Panc1 (cell line): ENCODE measurements around the gene OOSP4B. TPM values are rescaled to one million over a fixed set of nuclear protein-coding genes. Genes with fewer than 3 reads are reported as not detected.

Source experiments
- ATAC-seq: fragments of 200-7000 bp; cut with Tn5 transposase; 2 replicates; pipeline ENCODE4 v1.9.1; 2020; ENCODE audit warnings: mild to moderate bottlenecking, moderate library complexity
- BruUV-seq: library from RNA; stranded (reverse); fragments of 400-500 nt; replicated peaks from 2 replicates; lab custom pipeline; 2021; lab: Mats Ljungman, UMichigan
- CTCF ChIA-PET: fragments of 300-600 bp; sonication (Branson Sonifier 250); formaldehyde crosslinking; loops from one replicate; lab custom pipeline; 2022; ENCODE audit warnings: antibody characterized with exemption; lab: Charles Lee
- POLR2A ChIA-PET: fragments of 300-600 bp; sonication (Branson Sonifier 250); formaldehyde crosslinking; loops from one replicate; lab custom pipeline; 2022; ENCODE audit warnings: antibody characterized with exemption; lab: Charles Lee
- DNase-seq: peaks from one replicate; pipeline ENCODE4 v3.0.0-alpha.2; 2010; ENCODE audit warnings: low read depth, low spot score
- H3K27ac ChIP-seq: 2 replicates; pipeline ENCODE4 v1.5.1; 2011; ENCODE audit warnings: mild to moderate bottlenecking, low read length, inconsistent platforms
- H3K27me3 ChIP-seq: fragments of 200-500 bp; sonication (Bioruptor generic); 2 replicates; pipeline ENCODE4 v1.6.0; 2014; ENCODE audit warnings: low read length, inconsistent platforms; ENCODE audit not compliant: control insufficient read depth, insufficient read depth
- H3K36me3 ChIP-seq: fragments of 200-500 bp; sonication (Bioruptor generic); 2 replicates; pipeline ENCODE4 v1.5.1; 2014; ENCODE audit warnings: inconsistent platforms, mild to moderate bottlenecking, low read length, moderate library complexity; ENCODE audit not compliant: control insufficient read depth, insufficient read depth
- H3K4me1 ChIP-seq: 2 replicates; pipeline ENCODE4 v1.5.1; 2011; ENCODE audit warnings: inconsistent platforms, mild to moderate bottlenecking, low read length, moderate library complexity; ENCODE audit not compliant: control insufficient read depth, insufficient read depth
- H3K4me3 ChIP-seq, 2 experiments: 2 replicates each; pipeline ENCODE4 v1.5.1; 2011 to 2012; ENCODE audit warnings: low read depth in 2 of 2, low read length in 2 of 2, mild to moderate bottlenecking in 2 of 2, inconsistent platforms in 1 of 2, moderate library complexity in 1 of 2
- H3K9me3 ChIP-seq: fragments of 200-500 bp; sonication (Bioruptor generic); 2 replicates; pipeline ENCODE4 v1.5.1; 2014; ENCODE audit warnings: low read depth, mild to moderate bottlenecking, inconsistent platforms, low read length, moderate library complexity; ENCODE audit not compliant: control insufficient read depth, insufficient read depth
- POLR2AphosphoS5 ChIP-seq: IDR thresholded peaks from 2 replicates; pipeline ENCODE4 v1.6.1; 2012; ENCODE audit warnings: mild to moderate bottlenecking, low read depth, low read length, moderate library complexity
- SIN3A ChIP-seq: IDR thresholded peaks from 2 replicates; pipeline ENCODE4 v1.6.1; 2012; ENCODE audit warnings: low read depth, mild to moderate bottlenecking, low read length, moderate library complexity, borderline replicate concordance; ENCODE audit not compliant: insufficient read depth
- TCF7L2 ChIP-seq: IDR thresholded peaks from 2 replicates; pipeline ENCODE4 v1.6.1; 2011; ENCODE audit warnings: mild to moderate bottlenecking, low read depth, low read length, inconsistent platforms
- in situ Hi-C: cut with HindIII; loops from 2 replicates; pipeline ENCODE4 v1.10.0; 2016; ENCODE audit warnings: low sequenced_read_pairs, low pct_unique_long_range_greater_than_20kb
- intact Hi-C: fragments of 100-400 bp; cut with micrococcal nuclease; formaldehyde crosslinking; loops from one replicate; pipeline ENCODE4 v1.10.0; 2022; ENCODE audit not compliant: unreplicated experiment
- total RNA-seq: library from RNA; stranded (reverse); gene quantifications from one replicate; pipeline ENCODE4 v1.2.1, GENCODE V29; 2021; ENCODE audit not compliant: unreplicated experiment
- TF ChIP-seq, protein P1 (sequence below): fragments of 450-650 bp; IDR thresholded peaks from 2 replicates; pipeline ENCODE4 v1.5.1; 2017; ENCODE audit warnings: mild to moderate bottlenecking
- TF ChIP-seq, protein P2 (sequence below), 2 experiments: IDR thresholded peaks; 2 replicates each; pipeline ENCODE4 v1.6.1; 2011 to 2012; ENCODE audit warnings: low read depth in 2 of 2, control low read depth in 1 of 2, low read length in 1 of 2, mild to moderate bottlenecking in 1 of 2, moderate library complexity in 1 of 2; ENCODE audit not compliant: insufficient read depth in 1 of 2

OOSP4B gene
- total RNA-seq, 1 experiment from 2014 or later = not detected

DNA sequence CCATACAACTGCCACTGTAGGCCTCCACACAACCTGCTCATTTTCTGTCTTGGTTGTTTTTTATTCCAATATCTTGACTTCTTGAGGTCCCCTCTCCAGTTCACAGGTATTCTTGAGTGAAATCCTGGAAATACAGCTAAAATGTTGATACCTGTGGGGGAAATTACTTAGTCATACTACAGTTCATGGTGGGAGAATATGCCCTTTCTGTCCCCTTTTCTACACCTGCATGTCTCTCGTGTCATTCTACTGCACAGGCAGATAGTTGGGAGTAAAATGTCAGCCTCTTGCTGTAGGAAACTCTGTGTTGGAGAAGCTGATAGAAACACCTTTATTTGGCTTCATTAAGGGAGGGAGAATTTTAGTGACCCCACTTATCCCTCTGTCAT, 48.6 kb upstream of the OOSP4B start:
- ChIA-PET POLR2A (no interaction called here), CTCF (no interaction called here)
- no TSS peak for BruUV-seq
- intact Hi-C loops (no loop called here), in situ Hi-C loops (no loop called here)
- no peak for DNase-seq
- TF ChIP-seq, protein P1, sequence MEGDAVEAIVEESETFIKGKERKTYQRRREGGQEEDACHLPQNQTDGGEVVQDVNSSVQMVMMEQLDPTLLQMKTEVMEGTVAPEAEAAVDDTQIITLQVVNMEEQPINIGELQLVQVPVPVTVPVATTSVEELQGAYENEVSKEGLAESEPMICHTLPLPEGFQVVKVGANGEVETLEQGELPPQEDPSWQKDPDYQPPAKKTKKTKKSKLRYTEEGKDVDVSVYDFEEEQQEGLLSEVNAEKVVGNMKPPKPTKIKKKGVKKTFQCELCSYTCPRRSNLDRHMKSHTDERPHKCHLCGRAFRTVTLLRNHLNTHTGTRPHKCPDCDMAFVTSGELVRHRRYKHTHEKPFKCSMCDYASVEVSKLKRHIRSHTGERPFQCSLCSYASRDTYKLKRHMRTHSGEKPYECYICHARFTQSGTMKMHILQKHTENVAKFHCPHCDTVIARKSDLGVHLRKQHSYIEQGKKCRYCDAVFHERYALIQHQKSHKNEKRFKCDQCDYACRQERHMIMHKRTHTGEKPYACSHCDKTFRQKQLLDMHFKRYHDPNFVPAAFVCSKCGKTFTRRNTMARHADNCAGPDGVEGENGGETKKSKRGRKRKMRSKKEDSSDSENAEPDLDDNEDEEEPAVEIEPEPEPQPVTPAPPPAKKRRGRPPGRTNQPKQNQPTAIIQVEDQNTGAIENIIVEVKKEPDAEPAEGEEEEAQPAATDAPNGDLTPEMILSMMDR = no peak
- TF ChIP-seq SIN3A (no peak), TCF7L2 (no peak), POLR2AphosphoS5 (no peak)
- TF ChIP-seq, protein P2, sequence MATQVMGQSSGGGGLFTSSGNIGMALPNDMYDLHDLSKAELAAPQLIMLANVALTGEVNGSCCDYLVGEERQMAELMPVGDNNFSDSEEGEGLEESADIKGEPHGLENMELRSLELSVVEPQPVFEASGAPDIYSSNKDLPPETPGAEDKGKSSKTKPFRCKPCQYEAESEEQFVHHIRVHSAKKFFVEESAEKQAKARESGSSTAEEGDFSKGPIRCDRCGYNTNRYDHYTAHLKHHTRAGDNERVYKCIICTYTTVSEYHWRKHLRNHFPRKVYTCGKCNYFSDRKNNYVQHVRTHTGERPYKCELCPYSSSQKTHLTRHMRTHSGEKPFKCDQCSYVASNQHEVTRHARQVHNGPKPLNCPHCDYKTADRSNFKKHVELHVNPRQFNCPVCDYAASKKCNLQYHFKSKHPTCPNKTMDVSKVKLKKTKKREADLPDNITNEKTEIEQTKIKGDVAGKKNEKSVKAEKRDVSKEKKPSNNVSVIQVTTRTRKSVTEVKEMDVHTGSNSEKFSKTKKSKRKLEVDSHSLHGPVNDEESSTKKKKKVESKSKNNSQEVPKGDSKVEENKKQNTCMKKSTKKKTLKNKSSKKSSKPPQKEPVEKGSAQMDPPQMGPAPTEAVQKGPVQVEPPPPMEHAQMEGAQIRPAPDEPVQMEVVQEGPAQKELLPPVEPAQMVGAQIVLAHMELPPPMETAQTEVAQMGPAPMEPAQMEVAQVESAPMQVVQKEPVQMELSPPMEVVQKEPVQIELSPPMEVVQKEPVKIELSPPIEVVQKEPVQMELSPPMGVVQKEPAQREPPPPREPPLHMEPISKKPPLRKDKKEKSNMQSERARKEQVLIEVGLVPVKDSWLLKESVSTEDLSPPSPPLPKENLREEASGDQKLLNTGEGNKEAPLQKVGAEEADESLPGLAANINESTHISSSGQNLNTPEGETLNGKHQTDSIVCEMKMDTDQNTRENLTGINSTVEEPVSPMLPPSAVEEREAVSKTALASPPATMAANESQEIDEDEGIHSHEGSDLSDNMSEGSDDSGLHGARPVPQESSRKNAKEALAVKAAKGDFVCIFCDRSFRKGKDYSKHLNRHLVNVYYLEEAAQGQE (IDR thresholded peaks at IDR 0.05; ENCODE audit: insufficient read depth in 1 of 2, low read depth in 2 of 2, low read length in 1 of 2) = no peak
- ATAC-seq = no peak
- H3K9me3 ChIP-seq = no peaks in the 10 kb centered on the region
- H3K36me3 ChIP-seq = no peaks in the 10 kb centered on the region
- no peaks in the 10 kb centered on the region for H3K27me3 ChIP-seq
- H3K4me1 ChIP-seq = no peaks in the 10 kb centered on the region
- H3K27ac ChIP-seq = no peak overlapping the region
- H3K4me3 ChIP-seq = no peak overlapping the region

DNA sequence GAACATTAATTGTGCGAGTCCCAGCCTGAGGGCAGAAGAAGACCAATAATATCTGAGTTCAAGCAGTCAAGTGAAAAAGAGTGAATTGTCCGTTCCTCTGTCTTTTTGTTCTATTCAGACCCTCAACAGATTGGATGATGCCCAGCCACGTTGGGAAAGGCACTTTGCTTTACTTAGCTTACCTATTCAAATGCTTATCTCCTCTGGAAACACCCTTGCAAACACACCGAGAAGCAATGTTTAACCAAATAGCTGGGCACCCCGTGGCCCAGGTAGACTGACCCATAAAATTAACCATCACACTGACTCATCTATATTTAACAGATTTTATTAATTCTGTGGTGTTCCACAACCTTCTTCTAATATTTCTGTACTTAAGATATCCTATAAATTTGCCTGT, 43.9 kb upstream of the OOSP4B start:
- DNase-seq = no peak
- Histone ChIP-seq H3K27me3 (no peaks in the 10 kb centered on the region), H3K9me3 (no peaks in the 10 kb centered on the region), H3K27ac (no peak overlapping the region), H3K4me3 (no peak overlapping the region), H3K36me3 (no peaks in the 10 kb centered on the region), H3K4me1 (no peaks in the 10 kb centered on the region)
- ATAC-seq = no peak
- BruUV-seq = no TSS peak
- intact Hi-C loops = no loop called here
- CTCF ChIA-PET = no interaction called here
- POLR2A ChIA-PET = no interaction called here
- in situ Hi-C loops = no loop called here
- no peak for TF ChIP-seq SIN3A
- TF ChIP-seq, protein P1 = no peak
- TF ChIP-seq, protein P2 (IDR thresholded peaks at IDR 0.05; ENCODE audit: insufficient read depth in 1 of 2, low read depth in 2 of 2, low read length in 1 of 2) = no peak
